NCI-H748 (cell line): ENCODE measurements around the gene ADAP1.

ENCODE experiments used
- DNase-seq: peaks from one replicate; lab custom pipeline; 2025; ENCODE audit not compliant: unreplicated experiment; lab: John Stamatoyannopoulos, UW

The ADAP1 gene

GRCh38 chr7:867406-868188, 86.9 kb downstream of the ADAP1 start:
- DNase-seq, result no peak

DNA sequence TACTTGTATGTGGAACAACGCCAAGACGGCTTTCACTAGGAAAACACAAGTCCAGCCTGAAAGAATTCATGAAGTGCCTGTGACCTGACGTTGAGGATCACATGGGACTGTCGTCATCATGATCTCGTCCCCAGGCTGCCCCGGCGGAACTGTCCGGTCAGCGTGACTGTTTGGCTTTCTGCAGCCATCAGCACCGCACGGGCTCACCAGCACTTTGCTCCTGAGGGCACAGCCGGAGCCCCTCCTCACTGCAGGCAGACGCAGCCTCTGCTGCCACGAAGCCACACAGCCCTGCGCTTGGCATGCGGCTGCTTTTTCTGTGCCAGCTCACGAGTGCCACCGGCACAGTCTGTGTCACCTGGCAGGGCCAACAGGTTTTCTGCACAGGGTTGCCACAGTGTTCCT, 87.5 kb downstream of the ADAP1 start:
- DNase-seq, result no peak

- no peak for DNase-seq
Observed at GRCh38 chr7:865921-866320, 88.6 kb downstream of the ADAP1 start.

- DNase-seq, result no peak
Observed at GRCh38 chr7:863106-863505, 91.4 kb downstream of the ADAP1 start.

DNA sequence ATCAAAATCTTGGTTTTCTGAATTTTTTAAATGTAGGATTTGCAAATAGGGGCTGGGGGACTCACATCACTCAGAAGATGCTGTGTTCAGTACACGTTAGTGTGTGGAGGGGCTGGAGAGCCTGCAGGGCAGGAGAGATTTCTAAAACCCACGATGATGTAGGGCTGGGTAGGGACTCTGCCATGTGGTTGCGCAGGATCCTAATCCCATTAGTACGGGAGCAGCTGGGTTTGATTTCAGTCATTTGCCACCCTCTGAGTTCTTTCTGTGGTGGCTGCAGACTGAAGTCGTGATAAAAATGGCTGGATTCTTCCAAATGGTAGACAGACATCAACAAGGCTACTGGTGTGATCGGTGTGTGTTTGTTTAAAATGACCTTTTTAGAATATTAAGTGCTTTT, 92.3 kb downstream of the ADAP1 start:
- no peak for DNase-seq

DNA sequence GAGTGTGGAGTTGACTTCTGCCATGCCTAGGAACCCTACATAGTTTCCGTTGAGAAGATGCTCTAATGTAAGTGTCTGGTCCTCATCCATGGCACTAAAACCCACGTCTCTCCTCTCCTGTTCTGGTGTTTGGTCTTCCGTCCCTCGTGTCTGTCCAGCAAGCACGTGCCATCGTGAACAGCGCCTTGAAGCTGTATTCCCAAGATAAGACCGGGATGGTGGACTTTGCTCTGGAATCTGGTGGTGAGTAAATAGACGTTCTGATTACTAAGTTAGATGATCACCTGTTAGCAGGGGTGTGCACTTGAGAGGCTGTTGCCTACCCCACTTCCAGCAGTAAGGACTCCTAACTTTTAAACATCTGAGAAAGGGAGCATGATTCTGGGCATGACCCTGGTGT, 93.3 kb downstream of the ADAP1 start:
- no peak for DNase-seq

GRCh38 chr7:860149-860548, 94.3 kb downstream of the ADAP1 start:
- no peak for DNase-seq

GRCh38 chr7:859359-860030, 95.0 kb downstream of the ADAP1 start:
- no peak for DNase-seq

DNA sequence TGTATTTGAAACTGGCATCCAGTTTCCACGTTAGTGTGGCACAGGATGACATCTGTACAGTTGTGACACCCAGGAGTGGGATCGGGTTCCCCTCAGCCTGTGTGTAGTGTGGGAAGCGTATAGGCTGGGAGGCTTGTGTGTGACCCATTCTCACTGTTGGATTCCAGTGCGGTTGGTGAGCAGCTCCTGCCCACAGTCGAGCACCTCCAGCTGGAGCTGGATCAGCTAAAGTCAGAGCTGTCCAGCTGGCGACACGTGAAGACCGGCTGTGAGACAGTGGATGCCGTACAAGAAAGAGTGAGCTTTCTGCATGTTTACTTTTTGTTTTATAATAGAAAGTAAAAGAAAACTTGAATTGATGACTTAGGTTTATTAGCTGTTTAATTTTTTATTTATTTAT, 96.8 kb downstream of the ADAP1 start:
- no peak for DNase-seq

DNA sequence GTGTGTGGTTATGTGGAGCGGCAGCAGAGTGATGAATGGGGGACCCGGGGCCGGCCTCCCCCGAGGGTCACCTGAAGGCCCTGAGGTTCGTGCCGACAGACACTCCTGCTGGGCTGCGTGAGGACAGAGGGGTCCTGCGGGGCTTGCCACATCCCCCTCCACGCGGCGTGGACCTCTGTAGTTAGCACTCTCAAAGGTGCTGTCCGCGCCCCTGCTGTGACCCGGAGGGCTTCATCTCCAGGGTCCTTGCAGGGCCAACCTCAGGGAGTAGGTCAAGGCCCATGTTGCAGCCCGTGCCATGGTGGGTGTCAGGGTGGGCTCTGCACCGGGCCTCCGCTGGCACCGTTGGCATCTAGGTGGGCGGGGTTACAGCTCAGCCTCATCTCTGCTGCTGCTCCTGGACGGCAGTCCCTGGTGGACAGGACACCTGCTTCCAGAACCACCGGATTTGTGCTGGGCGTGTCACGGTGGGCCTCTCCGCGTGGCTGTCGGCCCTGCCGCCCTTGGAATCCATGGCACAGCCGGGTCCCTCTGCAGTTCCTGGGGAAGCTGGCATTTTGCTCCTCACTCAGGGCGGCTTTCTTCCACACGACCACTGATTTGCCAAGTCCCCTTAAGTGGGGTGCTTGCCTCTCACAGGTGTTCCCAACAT, 97.9 kb downstream of the ADAP1 start:
- no peak for DNase-seq

- DNase-seq, result no peak
Observed at GRCh38 chr7:855686-856369, 98.7 kb downstream of the ADAP1 start.

GRCh38 chr7:854118-854775, 100.2 kb downstream of the ADAP1 start:
- no peak for DNase-seq

DNA sequence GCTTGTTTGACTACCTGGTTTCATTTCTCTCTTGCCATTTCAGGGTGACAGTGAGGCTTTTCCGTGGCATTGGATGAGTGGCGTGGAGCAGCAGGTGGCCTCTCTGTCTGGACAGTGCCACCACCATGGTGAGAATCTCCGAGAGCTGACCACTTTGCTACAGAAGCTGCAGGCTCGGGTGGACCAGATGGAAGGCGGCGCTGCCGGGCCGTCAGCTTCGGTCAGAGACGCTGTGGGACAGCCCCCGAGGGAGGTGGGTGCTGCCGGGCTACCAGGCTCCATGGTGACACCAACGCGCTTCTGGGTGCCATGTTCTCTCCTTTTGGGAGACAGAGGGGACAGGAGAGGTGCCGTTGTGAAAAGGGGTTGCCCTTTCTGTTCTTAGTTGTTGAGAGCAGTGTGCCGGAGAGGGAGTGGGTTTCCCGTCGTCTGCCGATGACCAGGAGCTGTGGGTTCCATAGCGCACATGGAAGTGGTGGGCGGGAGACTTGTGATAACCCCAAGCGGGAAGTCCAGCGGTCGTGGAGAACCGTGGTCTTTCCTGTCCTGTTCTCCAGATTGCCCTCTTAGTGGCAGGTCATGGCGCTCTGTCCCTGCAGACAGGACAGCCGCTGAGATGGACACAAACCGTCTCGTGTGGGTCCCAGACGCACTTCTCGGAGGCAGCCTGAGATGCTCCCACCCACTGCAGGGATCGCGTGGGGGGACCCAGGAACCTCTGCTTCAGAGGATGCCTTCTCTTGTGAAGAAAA, 100.9 kb downstream of the ADAP1 start:
- no peak for DNase-seq

DNA sequence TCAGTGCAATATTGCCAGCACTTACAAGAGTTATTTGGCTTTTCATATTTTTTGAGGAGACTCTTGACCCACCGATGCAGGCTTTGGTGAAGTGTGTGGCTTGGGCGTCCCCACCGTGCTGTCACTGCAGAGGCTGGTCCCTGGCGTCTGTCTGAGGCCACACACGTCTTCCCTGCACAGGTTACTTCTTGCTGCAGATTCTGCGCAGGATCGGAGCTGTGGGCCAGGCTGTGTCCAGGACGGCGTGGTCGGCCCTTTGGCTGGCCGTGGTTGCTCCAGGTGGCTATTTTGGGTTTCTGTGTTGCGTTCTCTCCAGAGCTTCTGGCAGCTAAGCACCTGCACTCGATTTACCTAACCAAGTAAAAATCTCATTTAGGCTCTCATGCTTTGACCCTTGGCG, 103.3 kb downstream of the ADAP1 start:
- DNase-seq, result no peak

- DNase-seq, result no peak
Observed at GRCh38 chr7:849781-850180, 104.7 kb downstream of the ADAP1 start.

- DNase-seq, result no peak
Observed at GRCh38 chr7:849145-849544, 105.3 kb downstream of the ADAP1 start.
